BE2C (cell line): ENCODE results near the gene NCCRP1.

ENCODE experiments used
- DNase-seq: peaks from one replicate; pipeline ENCODE4 v3.0.0-alpha.2; 2020
- H3K27me3 ChIP-seq: fragments of 250-450 bp; sonication (Bioruptor Pico); 2 replicates; pipeline ENCODE4 v1.5.1; 2020; ENCODE audit warnings: mild to moderate bottlenecking
- H3K36me3 ChIP-seq: fragments of 250-450 bp; sonication (Bioruptor Pico); 2 replicates; pipeline ENCODE4 v1.5.1; 2020; ENCODE audit warnings: mild to moderate bottlenecking
- H3K4me1 ChIP-seq: fragments of 250-450 bp; sonication (Bioruptor Pico); 2 replicates; pipeline ENCODE4 v1.5.1; 2020
- H3K4me3 ChIP-seq: 2 replicates; pipeline ENCODE4 v1.5.1; 2011; ENCODE audit warnings: low read depth, low read length
- H3K9me3 ChIP-seq: fragments of 250-450 bp; sonication (Bioruptor Pico); 2 replicates; pipeline ENCODE4 v1.5.1; 2020
- CTCF ChIP-seq: IDR thresholded peaks from 2 replicates; pipeline ENCODE4 v1.5.1; 2012; ENCODE audit warnings: mild to moderate bottlenecking, low read depth, low read length

The NCCRP1 gene

GRCh38 chr19:39166571-39167391, 30.0 kb upstream of the NCCRP1 start:
- peaks cover 22% of the 10 kb centered on the region for H3K4me1 ChIP-seq
- no peaks in the 10 kb centered on the region for H3K9me3 ChIP-seq
- H3K36me3 ChIP-seq: peaks cover 14% of the 10 kb centered on the region
- H3K4me3 ChIP-seq: peak overlapping the region; percentile 19
- H3K27me3 ChIP-seq: no peaks in the 10 kb centered on the region
- DNase-seq: peak; percentile 94
- TF ChIP-seq CTCF: no peak

- no peak overlapping the region for H3K4me3 ChIP-seq
- no peaks in the 10 kb centered on the region for H3K9me3 ChIP-seq
- TF ChIP-seq CTCF: no peak
- peaks cover 24% of the 10 kb centered on the region for H3K4me1 ChIP-seq
- DNase-seq: no peak
- H3K27me3 ChIP-seq: no peaks in the 10 kb centered on the region
- H3K36me3 ChIP-seq: peaks cover 14% of the 10 kb centered on the region
These were observed 29.1 kb upstream of the NCCRP1 start for GRCh38 chr19:39167461-39168257.

GRCh38 chr19:39168258-39169142, 28.3 kb upstream of the NCCRP1 start:
- Histone ChIP-seq H3K36me3 (peaks cover 14% of the 10 kb centered on the region), H3K9me3 (no peaks in the 10 kb centered on the region), H3K27me3 (no peaks in the 10 kb centered on the region), H3K4me3 (no peak overlapping the region), H3K4me1 (peaks cover 24% of the 10 kb centered on the region)
- no peak for TF ChIP-seq CTCF
- DNase-seq: no peak

- Histone ChIP-seq H3K4me1 (peaks cover 24% of the 10 kb centered on the region), H3K4me3 (no peak overlapping the region), H3K36me3 (peaks cover 16% of the 10 kb centered on the region), H3K9me3 (no peaks in the 10 kb centered on the region), H3K27me3 (no peaks in the 10 kb centered on the region)
- TF ChIP-seq CTCF: no peak
- DNase-seq: no peak
These were observed 27.5 kb upstream of the NCCRP1 start for GRCh38 chr19:39169143-39169810.

GRCh38 chr19:39170386-39171231, 26.2 kb upstream of the NCCRP1 start:
- Histone ChIP-seq H3K36me3 (peaks cover 24% of the 10 kb centered on the region), H3K27me3 (no peaks in the 10 kb centered on the region), H3K9me3 (no peaks in the 10 kb centered on the region), H3K4me3 (no peak overlapping the region), H3K4me1 (peaks cover 24% of the 10 kb centered on the region)
- no peak for DNase-seq
- TF ChIP-seq CTCF: no peak
